ENCODE results near the gene GJA5.
"Not testable (repeated sequence)": the region's sequence is repeated elsewhere in the genome, so short reads cannot be mapped to it uniquely, and the experiment has no call there.

The GJA5 gene

DNA sequence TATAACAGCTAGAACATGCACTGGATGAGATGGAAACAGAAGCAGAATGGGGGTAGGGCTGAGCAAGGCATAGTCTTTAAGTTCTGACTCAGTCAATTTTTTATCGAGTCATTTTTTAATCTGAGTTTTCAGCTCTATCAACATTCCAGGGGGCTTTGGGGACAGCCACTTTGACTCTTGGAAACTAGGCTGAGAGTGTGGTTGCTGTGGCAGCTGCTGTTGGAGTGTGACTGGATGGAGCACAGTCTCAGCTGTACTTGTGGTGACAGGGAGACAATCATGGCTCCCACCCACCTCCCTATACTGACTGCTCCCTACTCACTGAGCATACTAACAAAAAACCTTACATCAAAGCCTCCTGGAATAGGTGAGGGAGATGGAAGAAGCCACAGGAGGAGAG, 25.0 kb downstream of the GJA5 start:
- no peak for TF ChIP-seq CTCF (IDR thresholded peaks at IDR 0.05; ENCODE audit: low read depth, low read length, missing control alignments)
- in situ Hi-C loops (cut with HindIII; ENCODE audit: low pct_ligation_motif_present, low sequenced_read_pairs) = no loop called here
- no peak for DNase-seq
- H3K36me3 ChIP-seq (replicated peaks) = no peaks in the 10 kb centered on the region
- H3K27me3 ChIP-seq (replicated peaks) = no peaks in the 10 kb centered on the region
- H3K27ac ChIP-seq = no peak overlapping the region
- H3K4me3 ChIP-seq (ENCODE audit: low read depth, low read length) = no peak overlapping the region

DNA sequence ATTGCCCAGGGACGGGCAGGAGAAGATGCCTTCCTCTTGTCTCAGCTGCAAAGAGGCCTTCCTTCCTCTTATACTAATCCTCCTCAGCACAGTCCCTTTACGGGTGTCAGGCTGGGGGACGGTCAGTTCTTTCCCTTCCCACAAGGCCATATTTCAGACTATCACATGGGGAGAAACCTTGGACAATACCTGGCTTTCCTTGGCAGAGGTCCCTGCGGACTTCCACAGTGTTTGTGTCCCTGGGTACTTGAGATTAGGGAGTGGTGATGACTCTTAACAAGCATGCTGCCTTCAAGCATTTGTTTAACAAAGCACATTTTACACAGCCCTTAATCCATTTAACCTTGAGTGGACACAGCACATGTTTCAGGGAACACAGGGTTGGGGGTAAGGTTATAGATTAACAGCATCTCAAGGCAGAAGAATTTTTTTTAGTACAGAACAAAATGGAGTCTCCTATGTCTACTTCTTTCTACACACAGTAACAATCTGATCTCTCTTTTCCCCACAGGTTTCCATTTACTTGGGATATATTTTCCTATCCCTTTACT, 26.0 kb downstream of the GJA5 start:
- in situ Hi-C loops (cut with HindIII; ENCODE audit: low pct_ligation_motif_present, low sequenced_read_pairs); H3K36me3 ChIP-seq (replicated peaks); DNase-seq: not testable (repeated sequence)

GRCh38 chr1:147729315-147729714, 31.1 kb downstream of the GJA5 start:
- TF ChIP-seq CTCF (IDR thresholded peaks at IDR 0.05; ENCODE audit: low read depth, low read length, missing control alignments) = no peak
- Histone ChIP-seq H3K36me3 (replicated peaks) (no peaks in the 10 kb centered on the region), H3K27ac (no peak overlapping the region), H3K4me3 (ENCODE audit: low read depth, low read length) (no peak overlapping the region), H3K27me3 (replicated peaks) (no peaks in the 10 kb centered on the region)
- DNase-seq = no peak
- in situ Hi-C loops (cut with HindIII; ENCODE audit: low pct_ligation_motif_present, low sequenced_read_pairs) = no loop called here

More for the DNA sequence above, 26.0 kb downstream of the GJA5 start:
- H3K4me3 ChIP-seq (ENCODE audit: low read depth, low read length); H3K27ac ChIP-seq; H3K27me3 ChIP-seq (replicated peaks): not testable (repeated sequence)

GRCh38 chr1:147726168-147726567, 34.2 kb downstream of the GJA5 start:
- Histone ChIP-seq H3K36me3 (replicated peaks) (no peaks in the 10 kb centered on the region), H3K4me3 (ENCODE audit: low read depth, low read length) (no peak overlapping the region), H3K27me3 (replicated peaks) (no peaks in the 10 kb centered on the region), H3K27ac (no peak overlapping the region)
- in situ Hi-C loops (cut with HindIII; ENCODE audit: low pct_ligation_motif_present, low sequenced_read_pairs) = no loop called here
- DNase-seq = no peak
- TF ChIP-seq CTCF (IDR thresholded peaks at IDR 0.05; ENCODE audit: low read depth, low read length, missing control alignments) = no peak

DNA sequence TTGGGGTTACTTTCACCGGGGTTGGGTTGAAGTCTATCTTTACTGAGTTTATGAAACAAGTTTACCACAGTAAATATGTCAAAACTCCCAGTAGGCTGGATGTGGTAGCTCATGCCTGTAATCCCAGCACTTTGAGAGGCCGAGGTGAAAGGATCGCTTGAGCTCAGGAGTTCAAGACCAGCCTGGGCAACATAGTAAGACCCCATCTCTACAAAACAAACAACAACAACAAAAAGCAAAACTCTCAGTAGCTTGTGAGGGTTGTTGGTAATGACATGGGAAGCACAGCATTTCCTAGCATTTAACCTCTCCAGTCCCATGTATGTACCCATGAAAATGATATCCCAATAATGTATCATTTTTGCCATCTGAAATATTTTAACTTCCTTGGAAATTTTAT, 34.7 kb downstream of the GJA5 start:
- Histone ChIP-seq H3K4me3 (ENCODE audit: low read depth, low read length) (no peak overlapping the region), H3K36me3 (replicated peaks) (no peaks in the 10 kb centered on the region), H3K27me3 (replicated peaks) (no peaks in the 10 kb centered on the region), H3K27ac (no peak overlapping the region)
- no peak for TF ChIP-seq CTCF (IDR thresholded peaks at IDR 0.05; ENCODE audit: low read depth, low read length, missing control alignments)
- DNase-seq = no peak
- in situ Hi-C loops (cut with HindIII; ENCODE audit: low pct_ligation_motif_present, low sequenced_read_pairs) = no loop called here

DNA sequence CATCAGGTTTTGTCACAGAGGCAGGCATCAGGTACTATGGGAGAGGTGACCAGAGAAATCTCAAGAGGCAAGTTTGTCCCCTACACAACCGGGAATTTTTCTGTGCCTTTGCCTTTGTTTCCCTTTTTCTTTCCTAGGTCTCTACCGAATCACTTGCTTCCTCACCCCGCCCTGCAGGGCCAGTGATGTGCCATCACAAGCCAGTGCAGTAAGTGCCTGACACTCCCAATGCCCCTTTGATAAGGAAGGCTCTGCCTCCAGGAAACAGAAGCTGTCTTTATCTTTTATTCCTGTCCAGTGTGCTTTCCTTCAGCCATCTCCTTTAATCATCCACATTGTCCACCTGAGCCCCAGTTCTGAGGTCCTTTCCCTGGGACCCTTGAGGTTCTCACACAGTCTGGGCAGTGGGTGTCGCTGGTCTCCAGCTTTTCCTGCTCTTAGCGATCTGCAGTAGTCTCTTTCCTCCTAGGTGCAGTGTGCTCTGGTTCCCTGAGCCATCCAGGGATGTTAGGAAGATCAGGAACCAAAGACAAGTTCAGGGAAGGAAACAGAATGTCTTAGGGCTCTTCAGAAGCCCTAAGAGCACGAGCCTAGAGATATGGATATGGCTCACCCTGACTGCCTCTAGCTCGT, 36.6 kb downstream of the GJA5 start:
- no peak overlapping the region for H3K4me3 ChIP-seq (ENCODE audit: low read depth, low read length)
- in situ Hi-C loops (cut with HindIII; ENCODE audit: low pct_ligation_motif_present, low sequenced_read_pairs) = no loop called here
- DNase-seq = peak; percentile 12
- no peaks in the 10 kb centered on the region for H3K27me3 ChIP-seq (replicated peaks)
- no peaks in the 10 kb centered on the region for H3K36me3 ChIP-seq (replicated peaks)
- TF ChIP-seq CTCF (IDR thresholded peaks at IDR 0.05; ENCODE audit: low read depth, low read length, missing control alignments) = peak; percentile 59
- no peak overlapping the region for H3K27ac ChIP-seq

Data from brain microvascular endothelial cell (primary cell).